Stimulated activated CD8-positive, alpha-beta memory T cell treated with anti-CD3 and anti-CD28 coated beads, Interleukin-12 subunit alpha, Interleukin-12 subunit beta, amount 100 ng/mL, for 1 hour (primary cell): Measurements from ENCODE around the gene HOXD8.

Experiments
- DNase-seq: peaks from one replicate; pipeline ENCODE4 v3.0.0-alpha.2; 2020; ENCODE audit warnings: low read depth

HOXD8 gene

GRCh38 chr2:176117162-176117822 is 12.2 kb upstream of the HOXD8 start:
- no peak for DNase-seq

GRCh38 chr2:176117823-176118371 is 11.6 kb upstream of the HOXD8 start:
- no peak for DNase-seq

DNA sequence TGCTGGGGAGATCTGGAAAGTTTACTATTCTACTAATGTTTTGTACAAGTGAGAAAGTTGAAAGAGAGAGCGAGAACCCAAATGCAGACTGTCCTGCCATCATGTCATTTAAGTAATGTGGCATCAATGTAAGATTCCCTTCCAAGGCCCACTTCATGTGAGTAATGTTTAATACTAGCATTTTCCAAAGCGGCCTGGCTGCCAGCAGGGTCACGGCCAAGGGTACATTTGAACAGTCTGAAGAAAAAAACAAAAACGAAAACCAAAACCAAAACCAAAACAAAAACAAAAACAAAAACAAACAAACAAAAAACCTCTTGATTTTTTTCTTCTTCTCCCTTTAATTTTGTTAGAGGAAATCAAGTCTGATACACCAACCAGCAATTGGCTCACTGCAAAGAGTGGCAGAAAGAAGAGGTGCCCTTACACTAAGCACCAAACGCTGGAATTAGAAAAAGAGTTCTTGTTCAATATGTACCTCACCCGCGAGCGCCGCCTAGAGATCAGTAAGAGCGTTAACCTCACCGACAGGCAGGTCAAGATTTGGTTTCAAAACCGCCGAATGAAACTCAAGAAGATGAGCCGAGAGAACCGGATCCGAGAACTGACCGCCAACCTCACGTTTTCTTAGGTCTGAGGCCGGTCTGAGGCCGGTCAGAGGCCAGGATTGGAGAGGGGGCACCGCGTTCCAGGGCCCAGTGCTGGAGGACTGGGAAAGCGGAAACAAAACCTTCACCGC is 10.7 kb upstream of the HOXD8 start:
- no peak for DNase-seq

DNA sequence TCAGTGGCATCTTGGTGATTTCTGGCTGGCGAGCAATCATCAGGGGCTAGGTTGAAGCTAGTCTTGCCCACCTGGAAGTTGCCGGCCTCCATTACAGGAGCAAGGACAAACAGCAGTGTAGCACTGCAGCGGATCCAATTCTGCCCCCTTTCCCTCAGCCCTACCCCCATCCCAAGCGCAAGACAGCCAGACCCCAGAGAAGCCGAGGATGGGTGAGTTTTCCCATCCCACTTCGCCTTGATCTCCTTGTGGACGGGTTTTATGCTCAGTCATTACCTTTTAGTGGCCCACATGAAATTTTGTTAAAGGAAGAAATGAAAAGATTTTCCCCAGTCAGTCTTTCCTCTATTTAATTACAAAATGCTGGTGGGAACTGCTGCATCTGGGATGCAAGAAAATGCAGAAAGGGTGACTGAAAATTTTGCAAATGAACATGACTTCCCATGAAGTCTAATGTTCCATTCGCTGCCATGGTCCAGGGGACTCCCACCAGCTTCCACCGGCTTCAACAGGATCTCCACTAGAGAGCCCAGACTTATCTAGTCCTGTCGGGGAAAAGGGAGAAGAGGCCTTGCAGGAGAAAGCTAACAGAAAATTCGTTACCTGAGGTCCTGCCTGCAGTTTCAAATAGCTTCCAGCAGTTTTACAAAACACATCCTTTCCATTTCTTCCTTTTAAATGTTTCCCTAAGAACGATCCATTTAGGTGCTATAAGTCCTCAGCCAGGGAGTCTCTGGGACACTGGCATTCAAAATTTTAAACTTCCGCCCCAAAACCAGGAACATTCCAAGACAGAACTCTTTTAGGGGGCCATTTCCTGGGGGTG is 8.9 kb upstream of the HOXD8 start:
- DNase-seq, result no peak

DNA sequence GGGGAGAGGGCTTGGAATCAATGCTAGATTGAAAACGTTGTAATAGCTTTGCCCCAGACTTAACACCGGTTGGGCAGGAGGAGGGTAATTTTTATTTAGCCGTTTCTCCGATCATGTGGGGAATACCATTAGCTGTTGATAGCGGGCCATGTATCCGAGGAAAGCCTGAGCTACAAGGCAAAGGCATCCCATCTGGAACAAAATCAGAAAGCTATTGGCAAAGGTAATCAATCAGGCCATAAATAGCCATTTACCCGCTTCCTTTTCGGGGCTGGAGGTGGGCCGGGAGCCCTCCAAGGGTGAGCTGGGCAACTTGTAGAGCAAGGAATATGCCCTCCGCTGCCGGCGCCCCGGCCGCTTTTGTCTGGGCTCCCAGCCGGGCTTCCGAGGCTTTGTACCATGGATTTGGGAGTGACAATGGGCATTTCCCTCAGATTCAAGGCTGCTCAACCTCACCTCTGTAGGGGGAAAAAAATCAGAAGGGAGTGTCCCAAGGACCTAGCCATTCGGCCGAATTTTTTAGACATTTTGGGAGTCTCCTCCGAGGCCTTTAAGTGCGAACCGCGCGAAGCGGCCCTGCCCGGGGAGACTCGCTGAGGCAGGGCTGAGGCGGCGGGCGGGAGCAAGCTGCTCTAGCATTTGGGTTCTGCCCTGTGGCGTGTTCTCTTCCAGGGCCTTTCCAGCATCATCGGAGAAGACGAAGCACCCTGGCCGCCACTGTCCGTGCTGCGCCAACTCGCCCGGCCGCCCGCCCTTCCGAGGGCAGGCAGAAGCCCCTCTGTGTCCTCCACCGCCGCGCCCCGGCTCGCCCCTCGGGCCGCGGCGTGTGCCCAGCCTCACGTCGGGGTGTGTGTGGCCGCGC is 8.1 kb upstream of the HOXD8 start:
- no peak for DNase-seq

- DNase-seq, result no peak
Observed at GRCh38 chr2:176122052-176122682, 7.3 kb upstream of the HOXD8 start.

DNA sequence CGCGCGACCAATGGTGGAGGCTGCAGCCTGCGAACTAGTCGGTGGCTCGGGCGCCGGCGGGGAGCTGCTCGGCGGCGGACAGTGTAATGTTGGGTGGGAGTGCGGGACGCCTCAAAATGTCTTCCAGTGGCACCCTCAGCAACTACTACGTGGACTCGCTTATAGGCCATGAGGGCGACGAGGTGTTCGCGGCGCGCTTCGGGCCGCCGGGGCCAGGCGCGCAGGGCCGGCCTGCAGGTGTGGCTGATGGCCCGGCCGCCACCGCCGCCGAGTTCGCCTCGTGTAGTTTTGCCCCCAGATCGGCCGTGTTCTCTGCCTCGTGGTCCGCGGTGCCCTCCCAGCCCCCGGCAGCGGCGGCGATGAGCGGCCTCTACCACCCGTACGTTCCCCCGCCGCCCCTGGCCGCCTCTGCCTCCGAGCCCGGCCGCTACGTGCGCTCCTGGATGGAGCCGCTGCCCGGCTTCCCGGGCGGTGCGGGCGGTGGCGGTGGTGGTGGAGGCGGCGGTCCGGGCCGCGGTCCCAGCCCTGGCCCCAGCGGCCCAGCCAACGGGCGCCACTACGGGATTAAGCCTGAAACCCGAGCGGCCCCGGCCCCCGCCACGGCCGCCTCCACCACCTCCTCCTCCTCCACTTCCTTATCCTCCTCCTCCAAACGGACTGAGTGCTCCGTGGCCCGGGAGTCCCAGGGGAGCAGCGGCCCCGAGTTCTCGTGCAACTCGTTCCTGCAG is 6.7 kb upstream of the HOXD8 start, which contains the start of gene HOXD9:
Gene HOXD9 (plus strand): TSS at position 37 of the 728 bp plus-strand sequence. CDS start 50 bp downstream, at position 87.
- no peak for DNase-seq

DNA sequence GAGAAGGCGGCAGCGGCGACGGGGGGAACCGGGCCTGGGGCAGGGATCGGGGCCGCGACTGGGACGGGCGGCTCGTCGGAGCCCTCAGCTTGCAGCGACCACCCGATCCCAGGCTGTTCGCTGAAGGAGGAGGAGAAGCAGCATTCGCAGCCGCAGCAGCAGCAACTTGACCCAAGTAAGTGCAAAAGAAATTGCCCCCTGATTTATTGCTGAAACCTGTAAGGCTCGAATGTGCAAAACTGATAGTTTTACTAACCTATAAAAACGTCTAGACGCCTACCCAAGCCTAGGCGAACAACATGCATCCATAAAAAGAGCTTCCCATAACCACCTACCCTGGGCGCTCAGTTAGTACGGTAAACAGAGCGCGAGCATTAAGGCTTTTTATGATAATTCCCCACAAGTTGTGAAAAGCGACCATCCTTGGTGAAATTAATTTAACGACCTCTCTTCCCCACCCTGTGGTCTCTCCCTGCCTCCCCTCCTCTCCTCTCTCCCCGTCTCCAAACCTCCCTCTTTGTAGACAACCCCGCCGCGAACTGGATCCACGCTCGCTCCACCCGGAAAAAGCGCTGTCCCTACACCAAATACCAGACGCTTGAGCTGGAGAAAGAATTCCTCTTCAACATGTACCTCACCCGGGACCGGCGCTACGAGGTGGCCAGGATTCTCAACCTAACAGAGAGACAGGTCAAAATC is 5.9 kb upstream of the HOXD8 start:
- DNase-seq, result no peak

DNA sequence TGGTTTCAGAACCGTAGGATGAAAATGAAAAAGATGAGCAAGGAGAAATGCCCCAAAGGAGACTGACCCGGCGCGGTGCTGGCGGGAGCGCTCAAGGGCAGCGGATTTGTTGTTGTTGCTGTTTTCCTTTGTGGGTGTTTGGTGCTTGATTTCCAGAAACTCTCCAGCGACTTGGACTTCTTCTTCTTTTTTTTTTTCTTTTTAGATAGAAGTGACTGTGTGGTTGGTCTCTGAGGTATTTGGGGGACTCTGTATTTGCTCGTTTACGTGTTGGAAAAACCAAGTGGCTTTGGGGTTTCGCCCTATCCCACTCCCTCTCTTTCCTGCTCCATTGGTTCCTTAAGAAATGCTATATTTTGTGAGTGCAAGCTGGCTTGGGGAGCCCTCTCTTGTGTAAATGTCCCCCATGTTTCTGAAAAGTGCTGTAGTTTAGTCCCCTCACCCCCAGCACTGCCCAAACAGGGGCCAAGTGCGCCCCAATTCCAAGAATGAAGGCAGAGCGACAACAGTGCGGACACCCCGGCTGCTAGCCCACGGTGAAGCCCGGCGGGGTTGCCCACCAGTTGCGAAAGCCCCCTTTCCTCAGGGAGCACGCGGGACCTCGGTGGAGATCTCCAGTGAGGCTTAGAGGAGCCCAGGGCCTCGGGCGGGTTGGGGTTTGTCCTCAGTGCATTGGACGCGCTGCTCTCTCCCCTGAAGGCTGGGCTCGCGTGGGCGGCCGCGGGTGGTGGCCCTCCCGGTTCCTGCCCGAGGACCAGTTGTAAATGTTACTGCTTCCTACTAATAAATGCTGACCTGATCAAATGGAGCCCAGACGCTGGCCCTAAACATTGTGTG is 5.2 kb upstream of the HOXD8 start:
- DNase-seq, result no peak

- no peak for DNase-seq
Observed at GRCh38 chr2:176124947-176125771, 4.3 kb upstream of the HOXD8 start.

DNA sequence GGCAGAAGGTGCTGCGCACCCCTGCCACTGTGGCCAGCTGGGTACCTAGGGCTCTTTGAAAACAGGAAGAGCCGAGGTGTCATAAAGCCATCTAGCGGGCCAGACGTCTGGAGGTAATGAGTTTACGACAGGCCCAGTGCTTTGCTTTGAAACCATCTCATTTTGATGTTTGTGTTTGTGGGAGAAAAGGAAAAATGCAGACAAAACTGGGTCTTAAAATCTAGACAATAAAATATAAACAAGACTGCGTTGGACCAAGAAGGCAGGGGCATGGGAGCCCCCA is 3.8 kb upstream of the HOXD8 start:
- no peak for DNase-seq

DNA sequence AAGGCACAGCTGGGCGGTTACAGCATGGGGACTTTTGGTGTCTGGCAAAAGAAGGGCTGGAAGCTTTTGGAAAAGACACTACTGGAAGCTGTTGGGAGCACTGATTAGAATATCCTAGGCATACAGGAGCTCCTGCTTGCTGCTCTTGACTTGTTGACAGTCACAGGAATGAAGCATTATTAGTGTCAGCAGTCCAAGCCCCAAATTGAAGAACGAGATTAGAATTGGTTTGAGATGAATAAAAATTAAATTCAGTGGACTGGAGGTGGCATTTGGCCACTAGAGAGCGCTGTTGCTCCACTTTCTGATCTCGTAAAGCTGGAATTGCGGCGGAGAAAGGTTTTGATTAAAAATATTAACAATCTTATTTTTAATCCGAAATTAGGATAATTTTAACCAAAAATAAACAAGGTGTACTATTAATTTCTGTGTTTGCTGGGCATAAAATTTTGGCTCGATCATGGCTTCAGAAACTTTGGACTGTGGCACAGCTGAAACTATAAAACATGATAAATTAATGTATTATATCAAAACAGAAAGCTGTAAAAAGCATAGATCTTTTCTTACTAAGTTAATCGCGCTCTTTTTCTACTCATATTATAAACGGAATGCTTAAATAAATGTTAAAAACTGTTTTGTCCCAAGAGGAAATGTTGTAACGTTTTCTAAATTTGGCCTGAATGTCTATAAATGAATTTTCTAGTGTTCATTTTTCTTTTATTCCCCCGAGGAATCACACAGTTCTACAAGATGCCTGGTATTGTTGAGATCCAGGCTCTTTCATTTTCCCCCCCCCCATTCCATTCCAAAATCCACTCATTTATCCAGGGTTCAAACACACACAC is 2.4 kb upstream of the HOXD8 start:
- peak; percentile 67 for DNase-seq

- DNase-seq, result no peak
Observed at GRCh38 chr2:176127774-176128072, 1.8 kb upstream of the HOXD8 start.

DNA sequence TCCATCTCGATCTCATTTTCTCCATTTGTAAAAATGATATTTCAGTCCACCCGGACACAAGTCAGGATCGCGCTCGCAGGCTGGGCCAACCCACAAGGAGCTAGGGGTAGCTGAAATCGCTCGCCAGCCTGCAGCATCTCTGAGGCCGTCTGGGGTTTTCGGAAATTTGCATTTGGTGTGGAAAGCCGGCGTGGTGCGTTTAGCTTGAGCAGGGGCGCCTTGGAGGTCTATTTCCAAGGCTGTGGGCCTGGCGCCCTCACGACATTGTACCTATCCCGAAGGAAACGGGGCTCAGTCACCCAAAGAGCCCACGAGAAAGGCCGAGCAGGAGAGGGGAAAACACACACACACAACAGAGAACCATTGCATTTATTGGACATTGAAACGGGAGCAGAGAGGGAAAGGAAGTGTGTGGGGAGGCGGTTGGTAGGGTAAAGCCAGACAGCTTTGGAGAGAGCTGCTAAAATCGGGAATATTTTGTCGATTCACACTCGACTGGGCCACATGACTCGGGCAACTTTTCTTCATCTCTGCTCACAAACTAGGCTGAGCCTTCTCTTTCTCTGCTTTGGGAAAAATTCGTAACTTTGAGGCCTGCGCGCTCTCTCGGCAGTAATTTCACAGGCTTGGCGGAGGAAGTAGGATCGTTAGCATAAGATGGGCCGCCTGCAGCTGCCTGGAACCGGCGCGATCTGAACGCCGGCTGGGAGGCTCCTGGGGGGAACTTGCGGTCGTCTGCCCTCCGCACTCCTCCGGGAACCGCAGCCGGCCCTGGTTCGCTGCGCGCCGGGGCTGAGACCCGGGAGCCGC is 1.1 kb upstream of the HOXD8 start:
- no peak for DNase-seq

DNA sequence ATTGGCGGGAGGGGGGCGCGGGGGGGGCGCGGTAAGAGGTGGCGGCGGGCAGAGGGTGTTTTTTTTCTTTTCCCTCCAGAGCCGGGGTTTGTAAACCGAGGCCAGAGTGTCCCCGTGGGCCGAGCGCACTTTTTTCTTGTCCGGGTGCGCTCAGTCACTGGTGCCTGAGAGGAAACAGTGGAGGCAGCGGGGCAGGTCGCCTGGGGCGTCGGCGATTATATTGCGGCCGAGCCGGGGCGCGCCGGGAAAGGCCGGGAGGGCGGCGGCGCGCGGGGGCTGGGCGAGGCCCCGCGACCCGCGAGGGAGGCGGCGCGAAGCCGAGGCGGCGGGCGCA is 275 bp downstream of the HOXD8 start:
- DNase-seq, result no peak

DNA sequence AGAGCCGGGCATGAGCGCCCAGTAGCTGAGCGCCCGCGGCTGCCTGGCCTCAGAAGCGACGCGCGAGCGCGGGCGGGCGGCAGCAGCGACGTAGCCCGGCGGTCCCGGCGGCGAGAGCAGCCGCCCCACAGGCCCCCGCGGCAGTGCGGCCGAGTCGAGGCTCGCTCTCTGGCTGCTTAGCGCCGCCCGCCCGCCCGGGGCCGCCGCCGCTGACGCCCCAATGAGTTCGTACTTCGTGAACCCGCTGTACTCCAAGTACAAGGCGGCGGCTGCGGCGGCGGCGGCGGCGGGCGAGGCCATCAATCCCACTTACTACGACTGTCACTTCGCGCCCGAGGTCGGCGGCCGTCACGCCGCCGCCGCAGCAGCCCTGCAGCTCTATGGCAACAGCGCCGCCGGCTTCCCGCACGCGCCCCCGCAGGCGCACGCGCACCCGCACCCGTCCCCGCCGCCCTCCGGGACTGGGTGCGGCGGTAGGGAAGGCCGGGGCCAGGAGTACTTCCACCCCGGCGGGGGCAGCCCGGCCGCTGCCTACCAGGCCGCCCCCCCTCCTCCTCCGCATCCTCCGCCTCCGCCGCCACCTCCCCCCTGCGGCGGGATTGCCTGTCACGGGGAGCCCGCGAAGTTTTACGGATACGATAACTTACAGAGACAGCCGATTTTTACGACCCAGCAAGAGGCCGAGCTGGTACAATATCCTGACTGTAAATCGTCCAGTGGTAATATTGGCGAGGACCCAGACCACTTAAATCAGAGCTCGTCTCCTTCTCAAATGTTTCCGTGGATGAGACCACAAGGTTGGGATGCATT is 847 bp downstream of the HOXD8 start:
- DNase-seq, result no peak
